Measurements from ENCODE around the gene PET100.

- TF ChIP-seq CTCF (conservative IDR thresholded peaks at IDR 0.05; ENCODE audit: low read depth, low read length) (no peak), EZH2 (IDR thresholded peaks at IDR 0.05; ENCODE audit: low read length, unreplicated experiment) (no peak)
Observed at GRCh38 chr19:7589822-7590221, 39.8 kb upstream of the PET100 start.

All from PC-3 (cell line).